Stomach (tissue), 4 donors: ENCODE measurements around the gene STARD7.

Source experiments
- EP300 ChIP-seq: sonication (generic); formaldehyde crosslinking; IDR thresholded peaks from one replicate; pipeline ENCODE4 v1.6.1; 2017; ENCODE audit warnings: antibody characterized with exemption
- POLR2A ChIP-seq, 4 donors: fragments of 450-650 bp; IDR thresholded peaks; one replicate each; pipeline ENCODE4 v1.6.1; 2016; ENCODE audit warnings: antibody characterized with exemption in 4 of 4, control low read depth in 2 of 4, mild to moderate bottlenecking in 1 of 4, moderate library complexity in 1 of 4
- POLR2AphosphoS5 ChIP-seq, 3 donors: sonication (generic); formaldehyde crosslinking; IDR thresholded peaks; one replicate each; pipeline ENCODE4 v1.6.1; 2016; ENCODE audit warnings: antibody characterized with exemption in 3 of 3
- TF ChIP-seq, protein P1 (sequence below), 7 experiments: fragments of 450-650 bp in 4 of 7; fragments of 200-600 bp in 3 of 7; sonication (generic) in 3 of 7; IDR thresholded peaks; one replicate each; pipeline ENCODE4 v1.5.1; 2016 to 2019; ENCODE audit warnings: antibody characterized with exemption in 7 of 7, control low read depth in 2 of 7, mild to moderate bottlenecking in 1 of 7

DNA sequence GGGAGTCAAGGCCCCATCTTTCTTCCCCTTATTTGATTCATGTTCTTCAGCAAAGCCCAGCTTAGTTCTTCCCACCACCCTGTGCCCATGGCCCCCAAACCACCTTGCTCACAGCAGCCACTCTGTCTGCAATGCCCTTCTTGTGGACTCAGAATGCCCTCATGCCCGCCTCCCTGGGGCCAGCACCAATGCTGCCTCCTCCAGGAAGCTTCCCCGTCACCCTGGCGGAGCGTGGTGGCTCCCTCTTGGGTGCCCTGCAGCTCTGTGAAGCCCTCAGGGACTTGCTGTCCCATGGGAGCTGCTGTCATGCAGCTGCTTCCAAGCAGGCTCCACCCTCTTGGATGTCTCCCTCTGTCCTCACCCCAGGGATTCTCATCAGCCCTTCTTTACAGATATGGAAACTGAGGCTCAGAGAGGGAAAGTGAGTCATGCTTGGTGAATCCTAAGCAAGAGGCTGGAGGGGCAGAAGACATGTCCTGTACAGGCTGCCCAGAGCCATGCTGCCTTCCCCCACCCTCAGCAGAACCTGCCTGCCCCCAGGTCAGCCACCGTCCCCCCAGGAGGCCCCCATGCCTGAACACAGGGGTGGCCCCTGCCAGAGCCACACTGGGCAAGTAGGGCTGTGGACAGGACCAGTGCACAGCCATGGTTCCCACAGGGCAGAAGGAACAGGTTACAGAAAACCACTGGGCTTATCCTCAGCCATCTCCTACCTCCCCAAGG lies 51.5 kb downstream of the STARD7 start:
- TF ChIP-seq EP300 (no peak), POLR2A (IDR thresholded peaks at IDR 0.05) (no peak), POLR2AphosphoS5 (IDR thresholded peaks at IDR 0.05) (no peak)
- TF ChIP-seq, protein P1, sequence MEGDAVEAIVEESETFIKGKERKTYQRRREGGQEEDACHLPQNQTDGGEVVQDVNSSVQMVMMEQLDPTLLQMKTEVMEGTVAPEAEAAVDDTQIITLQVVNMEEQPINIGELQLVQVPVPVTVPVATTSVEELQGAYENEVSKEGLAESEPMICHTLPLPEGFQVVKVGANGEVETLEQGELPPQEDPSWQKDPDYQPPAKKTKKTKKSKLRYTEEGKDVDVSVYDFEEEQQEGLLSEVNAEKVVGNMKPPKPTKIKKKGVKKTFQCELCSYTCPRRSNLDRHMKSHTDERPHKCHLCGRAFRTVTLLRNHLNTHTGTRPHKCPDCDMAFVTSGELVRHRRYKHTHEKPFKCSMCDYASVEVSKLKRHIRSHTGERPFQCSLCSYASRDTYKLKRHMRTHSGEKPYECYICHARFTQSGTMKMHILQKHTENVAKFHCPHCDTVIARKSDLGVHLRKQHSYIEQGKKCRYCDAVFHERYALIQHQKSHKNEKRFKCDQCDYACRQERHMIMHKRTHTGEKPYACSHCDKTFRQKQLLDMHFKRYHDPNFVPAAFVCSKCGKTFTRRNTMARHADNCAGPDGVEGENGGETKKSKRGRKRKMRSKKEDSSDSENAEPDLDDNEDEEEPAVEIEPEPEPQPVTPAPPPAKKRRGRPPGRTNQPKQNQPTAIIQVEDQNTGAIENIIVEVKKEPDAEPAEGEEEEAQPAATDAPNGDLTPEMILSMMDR (IDR thresholded peaks at IDR 0.05): no peak
